ENCODE data around the gene SYNE4. TPM values are rescaled to one million over a fixed set of nuclear protein-coding genes. Genes with fewer than 3 reads are reported as not detected.

The SYNE4 gene
- total and polyA plus RNA-seq, 2 donors from 2014 or later = 7.0 to 15.7 TPM

DNA sequence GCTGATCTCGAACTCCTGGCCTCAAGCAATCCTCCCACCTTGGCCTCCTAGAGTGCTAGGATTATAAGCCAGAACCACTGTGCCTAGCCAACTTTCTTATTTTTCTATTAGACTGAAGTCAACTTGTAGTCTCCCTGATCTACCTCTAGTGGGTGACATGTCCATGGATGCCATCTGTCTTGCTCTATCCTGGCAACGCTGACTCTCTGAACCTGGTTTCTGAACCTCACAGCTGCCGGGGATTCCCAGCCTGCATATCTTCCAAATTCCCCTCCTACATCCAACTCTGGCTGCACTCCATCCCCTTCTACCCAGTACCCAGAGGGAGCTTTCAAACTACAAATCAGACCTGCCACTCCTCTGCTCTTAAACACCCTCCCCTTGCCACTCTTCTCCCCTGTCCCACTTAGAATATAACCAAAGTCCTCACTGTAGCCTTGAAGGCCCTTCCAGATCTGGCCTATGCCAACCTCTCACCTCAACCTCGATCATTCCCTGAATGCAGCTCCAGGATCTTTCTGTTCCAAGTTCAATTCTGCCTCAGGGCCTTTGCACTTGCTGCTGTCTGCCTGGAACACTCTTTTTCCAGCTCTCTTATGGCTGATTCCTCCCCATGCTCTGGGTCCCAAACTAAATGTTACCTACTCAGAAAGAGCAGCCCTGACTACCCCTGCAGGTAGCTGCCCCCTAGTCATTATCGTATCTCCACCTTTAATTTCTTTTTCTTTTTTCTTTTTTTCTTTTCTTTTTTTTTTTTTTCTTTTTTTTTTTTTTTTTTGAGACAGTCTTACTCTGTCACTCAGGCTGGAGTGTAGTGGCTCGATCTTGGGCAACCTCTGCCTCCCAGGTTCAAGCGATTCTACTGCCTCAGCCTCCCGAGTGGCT is 21.9 kb upstream of the SYNE4 start:
- Histone ChIP-seq H3K4me1 (ENCODE audit: control insufficient read depth in 2 of 3, insufficient read depth in 2 of 3, low read depth in 1 of 3, low read length in 3 of 3) (peaks cover 0 to 2% (median 0%) of the 10 kb centered on the region in 3 donors), H3K9ac (ENCODE audit: low read length in 3 of 3) (no peak overlapping the region), H3K27ac (ENCODE audit: low read depth in 2 of 2, low read length in 2 of 2) (no peak overlapping the region), H3K36me3 (ENCODE audit: control insufficient read depth in 2 of 3, insufficient read depth in 3 of 3, low read length in 3 of 3) (no peaks in the 10 kb centered on the region), H3K4me3 (ENCODE audit: low read length in 3 of 3) (no peak overlapping the region), H3K9me3 (ENCODE audit: control insufficient read depth in 2 of 3, insufficient read depth in 1 of 3, low read length in 3 of 3) (no peaks in the 10 kb centered on the region), H3K27me3 (ENCODE audit: control insufficient read depth, insufficient read depth, low read length) (no peaks in the 10 kb centered on the region)
- intact Hi-C loops (cut with DNase I) = no loop called here
- no peak for FAIRE-seq
- TF ChIP-seq, protein P1, sequence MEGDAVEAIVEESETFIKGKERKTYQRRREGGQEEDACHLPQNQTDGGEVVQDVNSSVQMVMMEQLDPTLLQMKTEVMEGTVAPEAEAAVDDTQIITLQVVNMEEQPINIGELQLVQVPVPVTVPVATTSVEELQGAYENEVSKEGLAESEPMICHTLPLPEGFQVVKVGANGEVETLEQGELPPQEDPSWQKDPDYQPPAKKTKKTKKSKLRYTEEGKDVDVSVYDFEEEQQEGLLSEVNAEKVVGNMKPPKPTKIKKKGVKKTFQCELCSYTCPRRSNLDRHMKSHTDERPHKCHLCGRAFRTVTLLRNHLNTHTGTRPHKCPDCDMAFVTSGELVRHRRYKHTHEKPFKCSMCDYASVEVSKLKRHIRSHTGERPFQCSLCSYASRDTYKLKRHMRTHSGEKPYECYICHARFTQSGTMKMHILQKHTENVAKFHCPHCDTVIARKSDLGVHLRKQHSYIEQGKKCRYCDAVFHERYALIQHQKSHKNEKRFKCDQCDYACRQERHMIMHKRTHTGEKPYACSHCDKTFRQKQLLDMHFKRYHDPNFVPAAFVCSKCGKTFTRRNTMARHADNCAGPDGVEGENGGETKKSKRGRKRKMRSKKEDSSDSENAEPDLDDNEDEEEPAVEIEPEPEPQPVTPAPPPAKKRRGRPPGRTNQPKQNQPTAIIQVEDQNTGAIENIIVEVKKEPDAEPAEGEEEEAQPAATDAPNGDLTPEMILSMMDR (IDR thresholded peaks at IDR 0.05; ENCODE audit: borderline replicate concordance, extremely low read depth, insufficient read depth) = no peak
- DNase-seq = no peak

DNA sequence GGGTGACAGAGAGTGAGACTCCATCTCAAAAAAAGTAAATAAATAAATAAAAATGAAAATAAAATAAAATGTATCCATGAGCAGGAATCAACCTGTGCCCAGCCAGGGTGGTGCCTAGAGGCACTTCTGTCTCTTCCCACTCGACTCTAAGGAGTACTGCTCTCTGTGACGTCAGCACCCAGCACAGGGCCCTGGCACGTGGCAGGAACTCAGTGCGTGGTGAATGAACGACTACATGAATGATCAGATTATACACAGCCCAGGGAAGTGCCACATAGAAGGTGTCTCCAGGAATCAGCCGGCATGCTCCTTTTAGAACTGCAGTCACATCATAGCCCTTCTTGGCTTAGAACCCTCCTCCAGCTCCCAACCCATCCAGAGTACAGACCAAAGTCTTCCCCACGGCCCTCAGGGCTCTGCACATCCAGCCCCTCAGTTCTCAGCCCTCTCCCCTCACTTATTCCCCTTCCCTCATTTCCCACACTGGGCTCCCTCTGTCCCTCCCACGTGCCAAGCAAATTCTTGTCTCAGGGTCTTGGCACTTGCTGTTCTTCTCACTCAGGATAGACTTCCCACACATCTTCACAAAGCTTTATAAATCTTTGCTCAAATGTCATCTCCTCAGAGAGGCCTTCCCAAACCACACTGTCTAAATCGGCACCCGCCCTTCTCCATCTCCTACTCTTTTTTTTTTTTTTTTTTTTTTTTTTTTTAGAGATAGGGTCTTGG is 19.9 kb upstream of the SYNE4 start:
- Histone ChIP-seq H3K4me3 (ENCODE audit: low read length in 3 of 3) (no peak overlapping the region), H3K9ac (ENCODE audit: low read length in 3 of 3) (no peak overlapping the region), H3K4me1 (ENCODE audit: control insufficient read depth in 2 of 3, insufficient read depth in 2 of 3, low read depth in 1 of 3, low read length in 3 of 3) (peaks cover 0 to 2% (median 0%) of the 10 kb centered on the region in 3 donors), H3K27me3 (ENCODE audit: control insufficient read depth, insufficient read depth, low read length) (no peaks in the 10 kb centered on the region), H3K36me3 (ENCODE audit: control insufficient read depth in 2 of 3, insufficient read depth in 3 of 3, low read length in 3 of 3) (no peaks in the 10 kb centered on the region), H3K9me3 (ENCODE audit: control insufficient read depth in 2 of 3, insufficient read depth in 1 of 3, low read length in 3 of 3) (no peaks in the 10 kb centered on the region), H3K27ac (ENCODE audit: low read depth in 2 of 2, low read length in 2 of 2) (no peak overlapping the region)
- FAIRE-seq = no peak
- intact Hi-C loops (cut with DNase I) = no loop called here
- TF ChIP-seq, protein P1 (IDR thresholded peaks at IDR 0.05; ENCODE audit: borderline replicate concordance, extremely low read depth, insufficient read depth) = no peak
- no peak for DNase-seq

DNA sequence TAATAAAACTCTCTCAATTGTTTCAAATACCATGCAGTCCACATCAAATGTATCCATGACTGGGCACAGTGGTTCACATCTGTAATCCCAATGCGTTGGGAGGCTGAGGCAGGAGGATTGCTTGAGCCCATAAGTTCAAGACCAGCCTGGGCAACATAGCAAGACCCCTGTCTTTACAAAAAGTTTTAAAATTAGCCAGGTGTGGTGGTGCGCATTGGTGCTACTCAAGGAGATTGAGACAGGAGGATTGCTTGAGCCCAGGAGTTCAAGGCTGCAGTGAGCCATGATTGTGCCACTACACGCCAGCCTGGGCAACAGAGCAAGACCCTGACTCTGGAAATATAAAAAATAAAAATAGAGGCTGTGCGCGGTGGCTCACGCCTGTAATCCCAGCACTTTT is 19.1 kb upstream of the SYNE4 start:
- intact Hi-C loops (cut with DNase I) = no loop called here
- FAIRE-seq = no peak
- no peaks in the 10 kb centered on the region for H3K4me1 ChIP-seq (ENCODE audit: control insufficient read depth in 2 of 3, insufficient read depth in 2 of 3, low read depth in 1 of 3, low read length in 3 of 3)
- TF ChIP-seq, protein P1 (IDR thresholded peaks at IDR 0.05; ENCODE audit: borderline replicate concordance, extremely low read depth, insufficient read depth) = no peak
- H3K4me3 ChIP-seq (ENCODE audit: low read length in 3 of 3) = no peak overlapping the region
- no peak overlapping the region for H3K27ac ChIP-seq (ENCODE audit: low read depth in 2 of 2, low read length in 2 of 2)
- no peak overlapping the region for H3K9ac ChIP-seq (ENCODE audit: low read length in 3 of 3)
- no peak for DNase-seq
- H3K36me3 ChIP-seq (ENCODE audit: control insufficient read depth in 2 of 3, insufficient read depth in 3 of 3, low read length in 3 of 3) = no peaks in the 10 kb centered on the region
- H3K27me3 ChIP-seq (ENCODE audit: control insufficient read depth, insufficient read depth, low read length) = no peaks in the 10 kb centered on the region
- H3K9me3 ChIP-seq (ENCODE audit: control insufficient read depth in 2 of 3, insufficient read depth in 1 of 3, low read length in 3 of 3) = no peaks in the 10 kb centered on the region
